Activated naive CD8-positive, alpha-beta T cell treated with anti-CD3 and anti-CD28 coated beads, Interleukin-2, amount 50 U/mL, for 24 hours (primary cell): ENCODE results near the gene LRTM1.

ENCODE experiments used
- ATAC-seq: fragments of 150-1000 bp; cut with Tn5 transposase; one replicate; pipeline ENCODE4 v1.10.0; 2021
- DNase-seq: peaks from one replicate; pipeline ENCODE4 v3.0.0; 2021
- H3K27ac Mint-ChIP-seq: one replicate; pipeline ENCODE4 v1.8.0; 2021; ENCODE audit warnings: mild to moderate bottlenecking, mixed read lengths
- H3K27me3 Mint-ChIP-seq: one replicate; pipeline ENCODE4 v1.8.0; 2021; ENCODE audit warnings: mixed read lengths
- H3K36me3 Mint-ChIP-seq: one replicate; pipeline ENCODE4 v1.8.0; 2021; ENCODE audit warnings: low read depth, mixed read lengths
- H3K4me1 Mint-ChIP-seq: one replicate; pipeline ENCODE4 v1.8.0; 2021; ENCODE audit warnings: mixed read lengths
- H3K4me3 Mint-ChIP-seq: one replicate; pipeline ENCODE4 v1.8.0; 2021; ENCODE audit warnings: mild to moderate bottlenecking, moderate library complexity, mixed read lengths
- H3K9me3 Mint-ChIP-seq: one replicate; pipeline ENCODE4 v1.8.0; 2021; ENCODE audit warnings: mixed read lengths

Gene LRTM1

DNA sequence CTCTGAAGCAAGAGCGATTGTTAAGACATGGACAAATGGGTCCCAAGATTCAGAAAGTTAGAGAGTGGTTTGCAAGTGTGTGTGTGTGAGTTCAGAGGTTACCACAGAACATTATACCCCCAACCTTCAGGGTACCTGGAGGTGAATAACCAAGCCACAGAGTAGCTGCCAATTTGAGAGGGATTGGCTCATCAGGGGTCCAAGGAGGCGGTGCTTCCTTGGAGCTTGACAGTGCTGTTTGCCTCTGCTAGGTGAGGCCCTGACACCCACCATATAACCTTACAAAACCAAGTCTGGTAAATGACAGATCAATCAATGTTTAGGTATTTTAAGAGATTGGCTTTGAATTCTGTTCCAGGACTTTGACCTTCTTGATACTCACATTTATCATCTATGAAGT, 35.7 kb downstream of the LRTM1 start:
- no peaks in the 10 kb centered on the region for H3K27me3 Mint-ChIP-seq
- no peak for DNase-seq
- H3K9me3 Mint-ChIP-seq = no peaks in the 10 kb centered on the region
- H3K4me3 Mint-ChIP-seq = no peak overlapping the region
- no peaks in the 10 kb centered on the region for H3K4me1 Mint-ChIP-seq
- no peaks in the 10 kb centered on the region for H3K36me3 Mint-ChIP-seq
- no peak for ATAC-seq
- no peak overlapping the region for H3K27ac Mint-ChIP-seq

DNA sequence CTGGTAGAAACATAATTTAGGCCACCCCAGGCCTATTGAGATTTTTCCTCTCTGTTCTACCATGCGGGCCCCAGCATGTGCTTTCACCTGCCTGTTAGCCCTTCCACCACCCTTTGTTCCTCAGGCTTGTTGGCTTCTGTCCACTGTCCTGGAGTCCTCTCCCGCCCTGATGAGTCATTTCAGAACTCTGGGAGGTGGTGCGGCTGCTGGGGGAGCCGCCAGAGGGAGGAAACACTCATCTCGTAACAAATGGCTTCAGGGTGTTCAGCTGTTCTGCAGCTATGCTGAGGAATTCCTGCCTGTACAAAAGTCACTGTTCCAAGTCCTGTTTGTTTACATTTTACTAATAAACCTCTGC, 36.3 kb downstream of the LRTM1 start:
- Mint-ChIP-seq H3K36me3 (no peaks in the 10 kb centered on the region), H3K4me1 (no peaks in the 10 kb centered on the region), H3K27me3 (no peaks in the 10 kb centered on the region), H3K4me3 (no peak overlapping the region), H3K9me3 (no peaks in the 10 kb centered on the region), H3K27ac (no peak overlapping the region)
- no peak for DNase-seq
- no peak for ATAC-seq

DNA sequence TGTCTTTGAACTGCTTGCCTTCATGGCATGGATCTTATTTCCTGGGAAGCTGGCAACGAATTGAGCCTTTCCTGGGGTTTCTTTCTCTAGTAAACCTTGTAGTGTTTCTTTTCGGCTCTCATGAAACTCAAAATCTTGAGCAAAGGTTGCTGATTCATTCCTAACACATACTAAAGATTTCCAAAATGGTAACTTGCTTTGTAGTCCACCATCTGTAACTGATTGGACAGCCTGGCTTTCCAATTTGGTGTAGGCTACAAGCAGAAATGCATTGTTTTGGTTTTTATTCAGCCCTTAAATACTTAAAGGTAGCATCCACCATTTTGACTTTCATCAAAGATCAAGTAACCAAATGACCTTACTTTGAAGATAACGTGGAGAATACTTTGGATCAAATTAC, 38.1 kb downstream of the LRTM1 start:
- Mint-ChIP-seq H3K9me3 (no peaks in the 10 kb centered on the region), H3K36me3 (no peaks in the 10 kb centered on the region), H3K27me3 (no peaks in the 10 kb centered on the region), H3K4me1 (no peaks in the 10 kb centered on the region), H3K27ac (no peak overlapping the region), H3K4me3 (no peak overlapping the region)
- DNase-seq (no peak), ATAC-seq (no peak)

DNA sequence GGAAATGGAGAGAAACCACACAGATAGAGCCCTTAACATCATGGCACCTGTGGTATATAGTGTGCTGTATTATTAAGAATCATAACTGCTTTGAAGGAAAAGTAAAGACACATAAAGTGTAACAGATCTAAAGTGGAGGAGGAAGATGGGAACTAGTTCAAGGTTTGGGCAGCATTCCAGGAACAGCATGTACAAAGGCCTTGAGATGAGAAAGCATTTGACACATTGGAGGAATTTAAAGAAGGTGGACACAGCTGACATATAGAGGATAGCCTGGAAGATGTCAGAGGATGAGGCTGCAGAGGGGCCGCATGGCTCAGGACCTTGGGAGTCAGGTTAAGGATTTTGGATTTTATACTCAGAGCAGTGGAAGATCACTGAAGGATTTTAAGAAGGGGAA, 39.0 kb downstream of the LRTM1 start:
- Mint-ChIP-seq H3K4me1 (no peaks in the 10 kb centered on the region), H3K27me3 (no peaks in the 10 kb centered on the region), H3K9me3 (no peaks in the 10 kb centered on the region), H3K27ac (no peak overlapping the region), H3K4me3 (no peak overlapping the region), H3K36me3 (no peaks in the 10 kb centered on the region)
- ATAC-seq = no peak
- no peak for DNase-seq

DNA sequence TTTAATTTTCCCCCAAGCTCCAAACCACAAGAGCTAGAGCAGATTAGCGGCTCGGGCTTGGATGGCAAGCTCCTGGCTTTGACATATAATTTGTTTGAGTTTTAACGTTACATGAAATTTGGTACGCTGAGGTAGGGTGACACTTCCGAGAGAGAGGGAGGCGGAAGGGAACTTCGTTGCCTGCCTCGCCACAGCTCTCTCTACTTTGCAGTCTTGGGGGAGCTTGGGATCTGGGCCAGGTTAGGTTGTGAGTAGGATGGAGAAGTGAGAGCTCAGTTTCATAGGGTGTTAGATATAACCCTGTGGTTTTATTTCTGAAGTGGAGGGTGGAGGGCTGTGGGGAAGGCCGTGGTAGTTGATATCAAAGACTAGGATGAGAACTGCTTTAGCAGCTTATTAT, 39.7 kb downstream of the LRTM1 start:
- Mint-ChIP-seq H3K27ac (no peak overlapping the region), H3K36me3 (no peaks in the 10 kb centered on the region), H3K9me3 (peaks cover 4% of the 10 kb centered on the region), H3K4me3 (no peak overlapping the region), H3K27me3 (no peaks in the 10 kb centered on the region), H3K4me1 (no peaks in the 10 kb centered on the region)
- no peak for ATAC-seq
- DNase-seq = no peak

DNA sequence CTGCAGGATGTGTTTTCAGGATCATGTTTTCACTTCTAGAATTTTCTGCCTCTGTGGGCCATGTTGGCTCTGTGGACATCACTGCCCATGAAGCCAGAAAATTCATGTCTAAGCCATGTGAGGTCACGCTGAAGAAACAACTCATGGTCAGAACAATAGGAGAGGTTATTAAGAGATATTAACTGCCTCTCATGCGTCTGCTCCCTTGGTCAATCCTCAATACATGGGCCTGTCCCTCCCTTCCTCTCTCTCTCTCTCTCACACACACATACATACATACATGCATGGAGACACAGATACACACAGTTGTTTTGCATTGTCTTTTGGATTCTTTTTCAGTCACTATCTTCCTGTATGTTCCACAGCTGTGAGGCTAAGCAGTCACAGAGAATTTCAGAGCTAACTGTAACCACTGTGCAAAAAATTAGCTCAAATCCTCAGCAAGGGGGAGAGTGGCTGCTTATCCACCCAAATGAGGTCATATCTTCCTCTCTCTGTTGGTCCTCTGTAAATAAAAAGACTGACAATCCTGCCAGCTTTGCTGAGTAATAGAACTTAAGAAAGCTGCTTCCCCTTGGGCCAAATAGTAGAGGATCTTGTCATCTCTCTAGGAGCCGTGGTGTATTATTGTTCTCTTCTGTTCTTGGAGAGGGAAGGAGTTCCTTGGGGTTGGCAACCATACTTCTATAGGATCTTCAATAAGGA, 45.6 kb downstream of the LRTM1 start:
- no peaks in the 10 kb centered on the region for H3K4me1 Mint-ChIP-seq
- H3K36me3 Mint-ChIP-seq = no peaks in the 10 kb centered on the region
- H3K27ac Mint-ChIP-seq = no peak overlapping the region
- H3K4me3 Mint-ChIP-seq = no peak overlapping the region
- peaks cover 4% of the 10 kb centered on the region for H3K9me3 Mint-ChIP-seq
- no peak for DNase-seq
- ATAC-seq = no peak
- no peaks in the 10 kb centered on the region for H3K27me3 Mint-ChIP-seq

DNA sequence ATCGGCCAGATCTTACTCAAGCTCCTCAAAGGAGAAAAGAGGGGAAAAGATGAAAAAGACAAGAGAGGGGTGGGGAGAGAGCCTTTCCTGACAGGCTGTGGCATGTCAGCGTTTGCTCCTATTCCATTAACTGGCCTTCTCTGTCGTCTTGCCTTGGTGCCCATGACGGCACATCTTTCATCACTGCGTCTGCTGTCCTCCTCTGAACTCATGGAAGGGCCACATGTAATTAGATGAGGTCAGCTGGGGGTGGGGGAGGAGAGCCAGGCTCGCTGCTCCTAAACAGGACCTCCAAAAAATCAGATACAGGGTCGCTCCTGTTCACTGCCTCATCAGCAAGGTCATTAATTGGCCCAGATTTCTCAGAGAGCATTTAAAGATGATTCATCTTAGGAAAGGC, 49.7 kb downstream of the LRTM1 start:
- ATAC-seq = no peak
- no peaks in the 10 kb centered on the region for H3K9me3 Mint-ChIP-seq
- H3K36me3 Mint-ChIP-seq = no peaks in the 10 kb centered on the region
- no peak overlapping the region for H3K27ac Mint-ChIP-seq
- no peak overlapping the region for H3K4me3 Mint-ChIP-seq
- no peak for DNase-seq
- no peaks in the 10 kb centered on the region for H3K4me1 Mint-ChIP-seq
- H3K27me3 Mint-ChIP-seq = no peaks in the 10 kb centered on the region

DNA sequence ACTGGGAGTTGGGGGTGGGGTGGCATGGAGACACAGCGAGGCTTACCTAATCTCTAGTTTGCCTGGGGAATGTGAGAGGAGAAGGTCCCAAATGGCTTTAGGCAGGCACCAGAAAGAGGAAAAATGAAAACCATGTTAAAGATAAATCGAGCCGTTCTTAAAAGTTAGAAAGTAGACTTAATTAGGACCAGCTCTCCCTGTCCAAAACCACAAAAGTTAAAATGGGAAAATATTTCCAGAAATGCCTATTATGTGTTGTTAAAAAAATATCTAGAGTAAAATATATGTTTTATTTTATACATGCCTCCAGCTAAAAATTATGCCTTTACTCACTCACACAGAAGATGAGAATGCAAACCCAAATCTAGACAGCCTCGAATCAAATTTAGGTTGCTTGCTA, 50.1 kb downstream of the LRTM1 start:
- Mint-ChIP-seq H3K27ac (no peak overlapping the region), H3K4me3 (no peak overlapping the region), H3K36me3 (no peaks in the 10 kb centered on the region), H3K27me3 (no peaks in the 10 kb centered on the region), H3K4me1 (no peaks in the 10 kb centered on the region), H3K9me3 (no peaks in the 10 kb centered on the region)
- DNase-seq (no peak), ATAC-seq (no peak)

DNA sequence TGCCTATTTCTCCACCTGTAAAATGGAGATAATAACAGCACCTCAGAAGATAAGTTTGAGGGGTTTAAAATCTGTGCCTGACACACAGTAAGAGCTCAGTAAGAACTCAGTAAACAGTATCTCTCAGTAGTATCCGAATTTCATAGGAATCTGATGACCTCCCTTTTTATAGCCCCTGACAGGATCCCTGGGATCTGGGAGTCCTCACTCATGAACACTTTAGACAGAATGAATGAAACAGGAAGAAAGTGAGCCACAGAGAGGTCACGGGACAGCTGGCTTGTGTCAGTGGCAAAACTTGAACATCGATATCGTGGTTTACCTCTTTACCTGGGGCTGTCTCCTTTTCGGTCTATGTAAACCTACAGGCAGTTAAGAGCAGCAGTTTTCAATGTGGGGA, 51.2 kb downstream of the LRTM1 start:
- ATAC-seq = no peak
- no peak for DNase-seq
- H3K36me3 Mint-ChIP-seq = no peaks in the 10 kb centered on the region
- H3K27me3 Mint-ChIP-seq = no peaks in the 10 kb centered on the region
- no peak overlapping the region for H3K4me3 Mint-ChIP-seq
- no peak overlapping the region for H3K27ac Mint-ChIP-seq
- no peaks in the 10 kb centered on the region for H3K4me1 Mint-ChIP-seq
- no peaks in the 10 kb centered on the region for H3K9me3 Mint-ChIP-seq

DNA sequence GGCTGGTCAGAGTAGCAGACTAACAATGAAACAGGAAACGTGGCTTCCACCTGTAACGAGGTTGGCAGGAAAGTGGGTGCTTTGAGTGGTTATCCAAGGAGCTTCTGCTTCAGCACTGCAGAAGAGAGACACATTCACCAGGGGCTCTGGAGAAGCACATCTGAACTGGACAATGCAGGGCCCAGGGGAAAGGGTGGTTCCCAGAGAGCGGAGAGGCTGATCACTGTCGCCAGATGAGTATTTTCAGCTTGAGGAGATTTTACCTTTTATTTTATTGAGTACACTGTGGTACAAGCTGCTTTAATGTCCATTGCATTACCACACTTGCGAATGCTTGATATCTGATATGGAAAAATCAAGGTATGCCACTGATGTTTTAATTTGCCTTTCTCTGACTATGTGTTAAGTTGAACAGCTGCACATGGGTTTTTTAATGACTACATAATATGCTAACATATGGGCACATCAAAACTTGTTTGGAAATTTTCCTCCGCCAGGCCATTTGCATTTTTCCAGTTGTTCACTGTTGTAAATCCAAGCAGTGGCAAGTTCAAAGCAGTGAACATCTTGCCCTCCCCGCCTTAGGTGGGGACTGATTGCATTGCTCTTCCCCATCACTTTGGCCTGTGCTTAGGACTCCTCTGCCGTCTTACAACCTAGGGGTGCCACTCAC, 52.1 kb downstream of the LRTM1 start:
- no peaks in the 10 kb centered on the region for H3K4me1 Mint-ChIP-seq
- ATAC-seq (no peak), DNase-seq (no peak)
- no peak overlapping the region for H3K27ac Mint-ChIP-seq
- no peaks in the 10 kb centered on the region for H3K36me3 Mint-ChIP-seq
- H3K27me3 Mint-ChIP-seq = no peaks in the 10 kb centered on the region
- no peak overlapping the region for H3K4me3 Mint-ChIP-seq
- H3K9me3 Mint-ChIP-seq = no peaks in the 10 kb centered on the region

DNA sequence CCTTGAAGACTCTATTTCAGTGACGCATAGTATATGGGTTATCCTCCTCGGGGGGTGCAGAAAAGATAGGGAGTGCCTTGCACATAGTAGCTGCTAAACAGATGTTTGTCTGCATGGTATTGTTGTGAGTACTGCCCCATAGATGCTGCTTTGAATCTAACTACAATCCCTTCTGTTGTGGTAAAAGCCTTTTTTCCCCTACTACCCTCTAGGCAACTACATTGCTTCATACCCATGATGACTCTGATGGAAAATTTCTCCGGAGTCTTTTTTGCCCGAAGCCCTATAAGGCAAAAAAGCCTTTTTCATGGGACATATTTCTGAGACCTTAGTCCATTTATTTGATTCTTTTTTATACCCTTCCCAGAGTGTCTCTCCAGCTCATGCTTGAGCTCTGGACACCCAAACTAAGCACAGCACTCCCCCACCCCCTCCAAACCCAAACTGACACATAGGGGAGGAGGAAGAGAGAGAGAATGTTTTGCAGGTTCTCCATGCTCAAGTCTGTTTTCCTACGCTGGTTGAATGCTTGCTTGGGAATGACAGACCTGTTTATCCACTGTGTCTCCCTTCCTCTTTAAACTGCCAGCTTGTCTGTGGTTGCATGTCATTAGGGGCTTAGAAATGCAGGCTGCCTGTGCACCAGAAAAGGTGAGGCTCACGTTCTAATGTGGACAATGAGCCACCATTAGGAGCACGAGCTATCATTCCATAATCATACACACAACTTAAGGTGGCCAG, 52.9 kb downstream of the LRTM1 start:
- ATAC-seq = no peak
- no peaks in the 10 kb centered on the region for H3K27me3 Mint-ChIP-seq
- no peak for DNase-seq
- H3K4me1 Mint-ChIP-seq = no peaks in the 10 kb centered on the region
- H3K27ac Mint-ChIP-seq = no peak overlapping the region
- H3K4me3 Mint-ChIP-seq = no peak overlapping the region
- no peaks in the 10 kb centered on the region for H3K36me3 Mint-ChIP-seq
- H3K9me3 Mint-ChIP-seq = no peaks in the 10 kb centered on the region

DNA sequence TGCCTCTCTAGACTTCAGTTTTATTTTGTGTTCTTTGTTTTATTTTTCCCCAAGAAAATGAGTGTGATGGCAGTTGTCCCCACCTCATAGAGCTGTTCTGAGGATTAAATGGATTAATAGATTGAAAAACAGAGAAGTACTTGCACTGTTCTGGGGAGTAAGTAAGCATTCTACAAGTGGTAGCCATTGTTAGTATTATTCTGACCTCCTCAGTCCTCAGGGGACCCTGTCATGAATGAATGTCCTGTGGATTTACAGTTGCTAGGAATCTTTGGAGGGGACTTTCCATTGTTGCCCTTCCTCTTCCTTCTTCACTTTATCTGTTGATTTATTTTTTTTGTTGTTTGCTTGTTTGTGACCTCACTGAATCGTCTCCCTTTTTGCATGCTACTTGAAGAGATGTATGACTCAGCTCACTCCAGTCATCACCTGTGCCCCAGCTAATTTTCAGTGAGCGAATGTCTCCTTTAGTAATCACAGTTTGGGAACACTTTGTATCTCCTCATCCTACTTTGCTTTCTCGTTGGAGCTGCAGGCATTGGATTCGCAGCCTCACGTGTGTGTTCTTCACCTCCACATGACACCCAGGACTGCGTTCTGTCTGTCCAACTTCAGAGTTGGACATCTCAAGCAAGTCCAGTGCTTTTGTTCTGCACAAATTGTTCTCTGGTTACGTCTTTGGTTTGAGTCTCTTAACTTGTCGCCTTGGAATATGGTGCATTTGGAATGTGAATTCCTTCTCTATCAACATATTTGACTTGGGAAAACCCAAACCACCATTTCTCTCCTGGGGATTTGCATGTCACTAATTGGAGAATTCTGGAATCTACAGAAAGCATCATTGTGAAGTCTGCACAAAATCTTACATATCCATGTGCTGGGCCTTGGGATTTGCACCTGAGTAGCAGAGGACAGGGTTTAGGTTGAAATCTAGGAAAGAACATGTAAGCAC, 54.5 kb downstream of the LRTM1 start:
- H3K27me3 Mint-ChIP-seq = no peaks in the 10 kb centered on the region
- no peaks in the 10 kb centered on the region for H3K9me3 Mint-ChIP-seq
- no peaks in the 10 kb centered on the region for H3K4me1 Mint-ChIP-seq
- DNase-seq = no peak
- ATAC-seq = no peak
- no peak overlapping the region for H3K27ac Mint-ChIP-seq
- H3K4me3 Mint-ChIP-seq = no peak overlapping the region
- H3K36me3 Mint-ChIP-seq = no peaks in the 10 kb centered on the region

DNA sequence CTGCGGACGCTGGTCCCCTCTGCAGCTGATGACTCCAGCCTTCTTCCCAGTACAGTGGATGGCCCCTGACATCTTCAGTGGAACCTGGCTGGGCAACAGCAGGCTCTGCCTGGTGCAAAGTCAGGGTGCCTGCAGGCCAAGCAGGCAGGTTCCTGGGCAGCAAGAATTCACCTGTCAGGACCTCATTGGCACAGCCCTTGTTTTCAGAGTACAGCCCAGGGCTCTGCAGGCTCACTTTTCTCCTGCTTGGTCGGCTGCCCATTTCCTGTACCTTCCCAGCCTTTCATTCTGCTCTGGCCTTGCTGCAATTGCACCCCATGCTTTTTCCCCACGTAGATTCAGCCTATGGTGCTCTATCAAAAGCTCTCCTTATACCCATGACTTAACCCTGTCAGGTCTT, 56.0 kb downstream of the LRTM1 start:
- no peaks in the 10 kb centered on the region for H3K9me3 Mint-ChIP-seq
- ATAC-seq (no peak), DNase-seq (no peak)
- no peak overlapping the region for H3K4me3 Mint-ChIP-seq
- no peak overlapping the region for H3K27ac Mint-ChIP-seq
- H3K27me3 Mint-ChIP-seq = no peaks in the 10 kb centered on the region
- H3K4me1 Mint-ChIP-seq = no peaks in the 10 kb centered on the region
- H3K36me3 Mint-ChIP-seq = no peaks in the 10 kb centered on the region

DNA sequence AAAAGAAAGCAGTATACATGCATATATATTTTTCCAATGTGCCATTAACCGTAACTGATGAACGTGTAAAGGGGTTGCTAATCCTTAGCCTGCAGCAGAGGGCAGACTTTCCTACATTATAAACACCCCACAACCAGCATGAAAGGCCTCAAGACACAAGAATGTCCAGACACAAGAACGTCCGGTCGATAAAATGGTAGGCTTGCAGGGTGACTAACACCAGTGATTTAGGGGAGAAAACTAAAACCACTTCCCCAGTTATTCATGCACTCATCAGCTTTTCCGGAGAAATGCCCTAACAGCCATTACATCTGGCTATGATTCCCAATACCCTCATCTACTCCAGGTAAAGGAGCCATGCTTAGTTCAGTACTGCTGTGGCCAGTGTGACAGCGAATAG, 57.4 kb downstream of the LRTM1 start:
- no peaks in the 10 kb centered on the region for H3K27me3 Mint-ChIP-seq
- H3K9me3 Mint-ChIP-seq = no peaks in the 10 kb centered on the region
- no peak overlapping the region for H3K4me3 Mint-ChIP-seq
- no peaks in the 10 kb centered on the region for H3K36me3 Mint-ChIP-seq
- H3K27ac Mint-ChIP-seq = no peak overlapping the region
- ATAC-seq (no peak), DNase-seq (no peak)
- no peaks in the 10 kb centered on the region for H3K4me1 Mint-ChIP-seq
